Gastroesophageal sphincter (tissue), 3 donors: Measurements from ENCODE around the gene TPCN1.

ENCODE experiments used
- CTCF ChIP-seq, 4 experiments: fragments of 200-600 bp in 2 of 4; fragments of 450-650 bp in 2 of 4; sonication (generic) in 1 of 4; IDR thresholded peaks; one replicate each; pipeline ENCODE4 v1.5.1; 2017 to 2019; ENCODE audit warnings: antibody characterized with exemption in 4 of 4, mild to moderate bottlenecking in 2 of 4, moderate library complexity in 2 of 4
- EP300 ChIP-seq: sonication (generic); formaldehyde crosslinking; IDR thresholded peaks from one replicate; pipeline ENCODE4 v1.6.1; 2017; ENCODE audit warnings: antibody characterized with exemption, mild to moderate bottlenecking

GRCh38 chr12:113271466-113271852 is 50.2 kb downstream of the TPCN1 start:
- no peak for TF ChIP-seq CTCF (IDR thresholded peaks at IDR 0.05)
- no peak for TF ChIP-seq EP300
